Measurements from ENCODE around the gene UBE2J1. TPM values are rescaled to one million over a fixed set of nuclear protein-coding genes. Genes with fewer than 3 reads are reported as not detected.

The UBE2J1 gene
- total and polyA plus RNA-seq, 10 of the 15 experiments (the other 5 are each of a cell fraction or from before 2014, with no cell fraction given), result 48.7 to 131 (median 90.0) TPM

DNA sequence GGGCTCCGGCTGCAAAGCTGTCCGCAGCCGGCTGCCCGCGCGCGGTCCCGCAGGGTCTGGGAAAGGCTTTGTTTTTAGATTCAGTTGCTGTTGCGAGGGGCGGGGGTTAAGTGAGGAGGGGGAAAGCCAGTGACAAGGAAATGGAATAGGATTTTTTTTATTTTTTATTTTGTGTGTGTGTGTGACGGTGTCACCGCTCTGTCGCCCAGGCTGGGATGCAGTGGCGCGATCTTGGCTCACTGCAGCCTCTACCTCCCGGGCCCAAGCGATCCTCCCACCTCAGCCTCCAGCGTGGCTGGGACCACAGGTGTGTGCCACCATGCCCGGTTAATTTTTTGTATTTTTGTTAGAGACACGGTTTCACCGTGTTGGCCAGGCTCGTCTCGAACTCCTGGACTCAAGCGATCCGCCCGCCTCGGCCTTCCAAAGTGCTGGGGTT, 615 bp upstream of the UBE2J1 start:
- ChIA-PET POLR2A (interaction anchor here (0.8 to 4.3 kb wide), 5 partner anchors 9 to 273 kb away, joined by 3 to 21 read pairs (median 9); partner anchors contain the start of gene PNRC1), CTCF (interaction anchor here (0.6 to 17.0 kb wide), 4 partner anchors 11 to 61 kb away, joined by 3 to 260 read pairs (median 62); no protein-coding TSS in a partner anchor), RAD21 (ENCODE audit: unreplicated experiment) (interaction anchor here (5.5 to 12.7 kb wide), 3 partner anchors 11 to 54 kb away, joined by 30 to 187 read pairs (median 53); no protein-coding TSS in a partner anchor), SMC1A (ENCODE audit: uncharacterized antibody, unreplicated experiment) (interaction anchor here (12.6 kb wide), 1 partner anchor 11 kb away, joined by 252 read pairs; no protein-coding TSS in a partner anchor)
- H2AFZ ChIP-seq (ENCODE audit: control insufficient read depth, low read depth, low read length), result peak overlapping the region; percentile 49
- ATAC-seq (peak; percentile 1; the same call in 1 of the 3 replicates), FAIRE-seq (no peak), DNase-seq (ENCODE audit: low read depth, low spot score) (no peak)
- no peaks in the 10 kb centered on the region; the same call in 2 of the 3 replicates for H3K9me3 ChIP-seq (replicated peaks; ENCODE audit: control insufficient read depth, insufficient read depth, low read length)
- H3K27ac ChIP-seq (ENCODE audit: control insufficient read depth, insufficient read depth), result peak overlapping the region; percentile 97
- WGBS (ENCODE audit: insufficient coverage, insufficient replicate concordance, low lambda C conversion rate, missing lambda C conversion rate), result 7% methylated on average over 27 of the region's 27 CpGs
- peaks cover 70% of the 10 kb centered on the region for H3K79me2 ChIP-seq (ENCODE audit: control insufficient read depth, insufficient read depth, low read length)
- H3K36me3 ChIP-seq (ENCODE audit: control insufficient read depth in 2 of 2, insufficient read depth in 2 of 2, low read length in 1 of 2), result peaks cover 0 to 5% of the 10 kb centered on the region in 2 experiments; a peak in 1 of 4 replicates
- H3K4me1 ChIP-seq (ENCODE audit: control insufficient read depth, insufficient read depth, low read length), result peaks cover 51% of the 10 kb centered on the region
- no peaks in the 10 kb centered on the region for H3K27me3 ChIP-seq (replicated peaks in 1 of 2; ENCODE audit: control insufficient read depth in 2 of 2, insufficient read depth in 2 of 2, low read length in 1 of 2)
- intact Hi-C loops (cut with micrococcal nuclease; ENCODE audit: unreplicated experiment) (loop anchor here (5.0 to 10.0 kb wide), 4 partner anchors 71 to 462 kb away; partner anchors contain the start of genes MDN1 and PM20D2), in situ Hi-C loops (cut with MboI) (no loop called here)
- no peaks in the 10 kb centered on the region; the same call in none of the 2 replicates for H4K20me1 ChIP-seq (ENCODE audit: control insufficient read depth, insufficient read depth)
- TSS peak; percentile 94 for BruUV-seq (replicated peaks)
- H3K4me2 ChIP-seq (ENCODE audit: control insufficient read depth, insufficient read depth), result peak overlapping the region; percentile 91
- peak overlapping the region; percentile 99 for H3K9ac ChIP-seq (ENCODE audit: control insufficient read depth, insufficient read depth, low read length)
- peak overlapping the region; percentile 98 for H3K4me3 ChIP-seq
- TF ChIP-seq, protein P1, sequence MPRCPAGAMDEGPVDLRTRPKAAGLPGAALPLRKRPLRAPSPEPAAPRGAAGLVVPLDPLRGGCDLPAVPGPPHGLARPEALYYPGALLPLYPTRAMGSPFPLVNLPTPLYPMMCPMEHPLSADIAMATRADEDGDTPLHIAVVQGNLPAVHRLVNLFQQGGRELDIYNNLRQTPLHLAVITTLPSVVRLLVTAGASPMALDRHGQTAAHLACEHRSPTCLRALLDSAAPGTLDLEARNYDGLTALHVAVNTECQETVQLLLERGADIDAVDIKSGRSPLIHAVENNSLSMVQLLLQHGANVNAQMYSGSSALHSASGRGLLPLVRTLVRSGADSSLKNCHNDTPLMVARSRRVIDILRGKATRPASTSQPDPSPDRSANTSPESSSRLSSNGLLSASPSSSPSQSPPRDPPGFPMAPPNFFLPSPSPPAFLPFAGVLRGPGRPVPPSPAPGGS (IDR thresholded peaks at IDR 0.05; ENCODE audit: borderline replicate concordance, insufficient read depth, low read depth, low read length, poor library complexity, severe bottlenecking), result no peak
- TF ChIP-seq GATAD2B (conservative IDR thresholded peaks at IDR 0.05; ENCODE audit: low read depth) (no peak), ZSCAN29 (IDR thresholded peaks at IDR 0.05) (no peak), RUNX3 (IDR thresholded peaks at IDR 0.05; ENCODE audit: low read length) (no peak), RCOR1 (conservative IDR thresholded peaks at IDR 0.05; ENCODE audit: low read depth, low read length) (no peak), KAT2A (conservative IDR thresholded peaks at IDR 0.05; ENCODE audit: control insufficient read depth, low read depth, low read length) (no peak), CBX5 (IDR thresholded peaks at IDR 0.05; ENCODE audit: low read depth) (peak; percentile 88), RELA (IDR thresholded peaks at IDR 0.05; ENCODE audit: borderline replicate concordance, partially characterized antibody) (no peak), IKZF2 (IDR thresholded peaks at IDR 0.05) (peak; percentile 9 to 28; a peak in 1 of 4 replicates), PML (IDR thresholded peaks at IDR 0.05; ENCODE audit: low read length) (no peak; the same call in 1 of the 2 replicates), CBFB (IDR thresholded peaks at IDR 0.05; ENCODE audit: low read depth) (no peak), EP300 (IDR thresholded peaks at IDR 0.05; ENCODE audit: borderline replicate concordance in 1 of 2, control insufficient read depth in 1 of 2, low read depth in 2 of 2, low read length in 2 of 2) (no peak)
- TF ChIP-seq, protein P2, sequence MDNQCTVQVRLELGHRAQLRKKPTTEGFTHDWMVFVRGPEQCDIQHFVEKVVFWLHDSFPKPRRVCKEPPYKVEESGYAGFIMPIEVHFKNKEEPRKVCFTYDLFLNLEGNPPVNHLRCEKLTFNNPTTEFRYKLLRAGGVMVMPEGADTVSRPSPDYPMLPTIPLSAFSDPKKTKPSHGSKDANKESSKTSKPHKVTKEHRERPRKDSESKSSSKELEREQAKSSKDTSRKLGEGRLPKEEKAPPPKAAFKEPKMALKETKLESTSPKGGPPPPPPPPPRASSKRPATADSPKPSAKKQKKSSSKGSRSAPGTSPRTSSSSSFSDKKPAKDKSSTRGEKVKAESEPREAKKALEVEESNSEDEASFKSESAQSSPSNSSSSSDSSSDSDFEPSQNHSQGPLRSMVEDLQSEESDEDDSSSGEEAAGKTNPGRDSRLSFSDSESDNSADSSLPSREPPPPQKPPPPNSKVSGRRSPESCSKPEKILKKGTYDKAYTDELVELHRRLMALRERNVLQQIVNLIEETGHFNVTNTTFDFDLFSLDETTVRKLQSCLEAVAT (IDR thresholded peaks at IDR 0.05), result peak; percentile 98
- TF ChIP-seq, protein P3, sequence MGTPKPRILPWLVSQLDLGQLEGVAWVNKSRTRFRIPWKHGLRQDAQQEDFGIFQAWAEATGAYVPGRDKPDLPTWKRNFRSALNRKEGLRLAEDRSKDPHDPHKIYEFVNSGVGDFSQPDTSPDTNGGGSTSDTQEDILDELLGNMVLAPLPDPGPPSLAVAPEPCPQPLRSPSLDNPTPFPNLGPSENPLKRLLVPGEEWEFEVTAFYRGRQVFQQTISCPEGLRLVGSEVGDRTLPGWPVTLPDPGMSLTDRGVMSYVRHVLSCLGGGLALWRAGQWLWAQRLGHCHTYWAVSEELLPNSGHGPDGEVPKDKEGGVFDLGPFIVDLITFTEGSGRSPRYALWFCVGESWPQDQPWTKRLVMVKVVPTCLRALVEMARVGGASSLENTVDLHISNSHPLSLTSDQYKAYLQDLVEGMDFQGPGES (IDR thresholded peaks at IDR 0.05), result no peak
- TF ChIP-seq, protein P4, sequence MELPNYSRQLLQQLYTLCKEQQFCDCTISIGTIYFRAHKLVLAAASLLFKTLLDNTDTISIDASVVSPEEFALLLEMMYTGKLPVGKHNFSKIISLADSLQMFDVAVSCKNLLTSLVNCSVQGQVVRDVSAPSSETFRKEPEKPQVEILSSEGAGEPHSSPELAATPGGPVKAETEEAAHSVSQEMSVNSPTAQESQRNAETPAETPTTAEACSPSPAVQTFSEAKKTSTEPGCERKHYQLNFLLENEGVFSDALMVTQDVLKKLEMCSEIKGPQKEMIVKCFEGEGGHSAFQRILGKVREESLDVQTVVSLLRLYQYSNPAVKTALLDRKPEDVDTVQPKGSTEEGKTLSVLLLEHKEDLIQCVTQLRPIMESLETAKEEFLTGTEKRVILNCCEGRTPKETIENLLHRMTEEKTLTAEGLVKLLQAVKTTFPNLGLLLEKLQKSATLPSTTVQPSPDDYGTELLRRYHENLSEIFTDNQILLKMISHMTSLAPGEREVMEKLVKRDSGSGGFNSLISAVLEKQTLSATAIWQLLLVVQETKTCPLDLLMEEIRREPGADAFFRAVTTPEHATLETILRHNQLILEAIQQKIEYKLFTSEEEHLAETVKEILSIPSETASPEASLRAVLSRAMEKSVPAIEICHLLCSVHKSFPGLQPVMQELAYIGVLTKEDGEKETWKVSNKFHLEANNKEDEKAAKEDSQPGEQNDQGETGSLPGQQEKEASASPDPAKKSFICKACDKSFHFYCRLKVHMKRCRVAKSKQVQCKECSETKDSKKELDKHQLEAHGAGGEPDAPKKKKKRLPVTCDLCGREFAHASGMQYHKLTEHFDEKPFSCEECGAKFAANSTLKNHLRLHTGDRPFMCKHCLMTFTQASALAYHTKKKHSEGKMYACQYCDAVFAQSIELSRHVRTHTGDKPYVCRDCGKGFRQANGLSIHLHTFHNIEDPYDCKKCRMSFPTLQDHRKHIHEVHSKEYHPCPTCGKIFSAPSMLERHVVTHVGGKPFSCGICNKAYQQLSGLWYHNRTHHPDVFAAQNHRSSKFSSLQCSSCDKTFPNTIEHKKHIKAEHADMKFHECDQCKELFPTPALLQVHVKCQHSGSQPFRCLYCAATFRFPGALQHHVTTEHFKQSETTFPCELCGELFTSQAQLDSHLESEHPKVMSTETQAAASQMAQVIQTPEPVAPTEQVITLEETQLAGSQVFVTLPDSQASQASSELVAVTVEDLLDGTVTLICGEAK (IDR thresholded peaks at IDR 0.05; ENCODE audit: borderline replicate concordance), result peak; percentile 51; the same call in 1 of the 2 replicates
